Tibial nerve (tissue), 4 donors: Measurements from ENCODE around the gene MEGF8. TPM values are rescaled to one million over a fixed set of nuclear protein-coding genes. Genes with fewer than 3 reads are reported as not detected.
A peak's percentile ranks its signal among the peaks of the same experiment; 100 is the strongest.

Source experiments
- DNase-seq, 2 donors: peaks; one replicate each; pipeline ENCODE4 v3.0.0-alpha.2; 2019; ENCODE audit warnings: low spot score in 2 of 2
- H3K27ac ChIP-seq, 4 donors: fragments of 200-600 bp; sonication (generic) in 3 of 4; one replicate each; pipeline ENCODE4 v1.5.1; 2017 to 2019; ENCODE audit warnings: mild to moderate bottlenecking in 1 of 4
- H3K27me3 ChIP-seq, 2 donors: fragments of 200-600 bp; sonication (generic) in 1 of 2; one replicate each; pipeline versions ENCODE4 v1.5.1 to v1.6.0; 2017 to 2019
- H3K36me3 ChIP-seq, 3 donors: fragments of 200-600 bp; sonication (generic); one replicate each; pipeline ENCODE4 v1.5.1; 2018 to 2019
- H3K4me1 ChIP-seq, 4 donors: fragments of 200-600 bp; sonication (generic) in 3 of 4; one replicate each; pipeline ENCODE4 v1.5.1; 2017 to 2019
- H3K4me3 ChIP-seq, 4 donors: fragments of 200-600 bp; sonication (generic) in 3 of 4; one replicate each; pipeline ENCODE4 v1.5.1; 2017 to 2019; ENCODE audit warnings: mild to moderate bottlenecking in 1 of 4, moderate library complexity in 1 of 4
- H3K9me3 ChIP-seq, 4 donors: fragments of 200-600 bp; sonication (generic) in 3 of 4; one replicate each; pipeline ENCODE4 v1.5.1; 2017 to 2019
- CTCF ChIP-seq, 5 experiments: fragments of 200-600 bp in 3 of 5; fragments of 450-650 bp in 2 of 5; sonication (generic) in 3 of 5; IDR thresholded peaks; one replicate each; pipeline ENCODE4 v1.5.1; 2016 to 2019; ENCODE audit warnings: antibody characterized with exemption in 5 of 5, mild to moderate bottlenecking in 3 of 5, moderate library complexity in 2 of 5
- EP300 ChIP-seq, 2 donors: sonication (generic); formaldehyde crosslinking; IDR thresholded peaks; one replicate each; pipeline ENCODE4 v1.6.1; 2017; ENCODE audit warnings: antibody characterized with exemption in 2 of 2, mild to moderate bottlenecking in 1 of 2
- POLR2A ChIP-seq, 2 donors: fragments of 450-650 bp; IDR thresholded peaks; one replicate each; pipeline ENCODE4 v1.6.1; 2017; ENCODE audit warnings: antibody characterized with exemption in 2 of 2, mild to moderate bottlenecking in 2 of 2, moderate library complexity in 2 of 2
- WGBS, 2 donors: methylation state at CpG; one replicate each; pipeline ENCODE4 v1.1.5; 2018; 5-methylcytosine and 5-hydroxymethylcytosine counted together
- total RNA-seq, 4 donors: library from RNA; depleted of rRNA; stranded (reverse); fragments of >200 nt; gene quantifications; one replicate each; pipeline ENCODE4 v1.1.0, GENCODE V29; 2016

MEGF8 gene
- total RNA-seq, 4 donors from 2014 or later, result 17.9 to 33.3 (median 22.4) TPM

DNA sequence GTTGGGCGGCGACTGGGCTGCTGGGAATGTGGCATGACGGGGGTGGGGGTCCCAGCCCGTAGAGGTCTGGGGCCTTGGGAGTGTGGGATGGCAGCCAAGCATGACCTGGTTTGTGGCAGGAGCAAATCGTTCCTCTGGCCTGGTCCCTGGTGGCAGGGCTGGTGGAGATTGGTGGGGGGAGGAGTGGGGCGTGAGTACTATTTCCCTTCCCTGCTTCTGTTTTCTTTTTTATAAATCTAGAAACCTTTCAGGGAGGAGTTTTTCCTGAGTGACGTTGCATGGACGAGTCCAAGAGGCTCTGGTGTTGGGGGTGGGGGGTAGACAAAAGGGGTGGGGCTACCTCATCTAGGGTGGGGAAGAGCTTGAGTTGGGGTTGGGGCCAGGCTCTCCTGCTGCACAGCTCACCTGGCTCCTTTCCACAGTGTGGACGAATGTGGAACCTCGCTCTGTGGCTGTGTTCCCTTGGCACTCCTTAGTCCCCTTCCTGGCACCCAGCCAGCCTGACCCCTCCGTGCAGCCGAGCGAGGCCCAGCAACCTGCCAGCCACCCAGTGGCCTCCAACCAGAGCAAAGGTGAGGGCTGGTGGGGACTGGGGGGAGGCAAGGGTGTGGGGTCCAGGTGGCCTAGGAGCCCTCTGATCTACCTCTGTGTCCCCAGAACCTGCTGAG is 39.0 kb upstream of the MEGF8 start:
- 15 to 20% methylated on average over 10 to 13 of the region's 13 CpGs for WGBS, 2 donors
- peak overlapping the region; percentile 72 to 96 (median 92) for H3K27ac ChIP-seq
- no peaks in the 10 kb centered on the region for H3K27me3 ChIP-seq
- no peak for DNase-seq
- TF ChIP-seq CTCF (IDR thresholded peaks at IDR 0.05) (no peak), POLR2A (IDR thresholded peaks at IDR 0.05) (peak in 1 of 2 donors; percentile 17), EP300 (IDR thresholded peaks at IDR 0.05) (no peak)
- H3K4me1 ChIP-seq, result peaks cover 3 to 46% (median 40%) of the 10 kb centered on the region in 4 donors
- no peaks in the 10 kb centered on the region for H3K9me3 ChIP-seq
- H3K36me3 ChIP-seq, result peaks cover 0 to 47% (median 26%) of the 10 kb centered on the region in 3 donors
- H3K4me3 ChIP-seq, result peak overlapping the region in 1 of 4 donors; percentile 72

- Histone ChIP-seq H3K27me3 (no peaks in the 10 kb centered on the region), H3K4me3 (no peak overlapping the region), H3K4me1 (peaks cover 3 to 38% (median 33%) of the 10 kb centered on the region in 4 donors), H3K27ac (peak overlapping the region; percentile 72 to 96 (median 92)), H3K36me3 (peaks cover 0 to 55% (median 28%) of the 10 kb centered on the region in 3 donors), H3K9me3 (no peaks in the 10 kb centered on the region)
- TF ChIP-seq POLR2A (IDR thresholded peaks at IDR 0.05) (no peak), CTCF (IDR thresholded peaks at IDR 0.05) (no peak), EP300 (IDR thresholded peaks at IDR 0.05) (no peak)
- 80 to 84% methylated on average over 15 to 30 of the region's 30 CpGs for WGBS, 2 donors
- no peak for DNase-seq
Measured at GRCh38 chr19:42287017-42287826, 38.2 kb upstream of the MEGF8 start.

DNA sequence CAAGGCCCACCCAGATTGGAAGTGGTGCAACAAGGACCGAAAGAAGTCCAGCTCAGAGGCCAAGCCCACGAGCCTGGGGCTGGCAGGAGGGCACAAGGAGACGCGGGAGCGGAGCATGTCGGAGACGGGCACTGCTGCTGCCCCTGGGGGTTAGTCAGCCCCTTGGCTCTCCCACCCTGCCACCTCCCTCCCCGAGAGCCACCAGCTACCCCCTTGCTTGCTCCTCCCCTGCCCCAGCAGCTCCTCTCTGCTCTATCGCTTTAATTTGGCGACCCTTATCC is 37.7 kb upstream of the MEGF8 start:
- Histone ChIP-seq H3K27me3 (no peaks in the 10 kb centered on the region), H3K36me3 (peaks cover 0 to 60% (median 28%) of the 10 kb centered on the region in 3 donors), H3K27ac (no peak overlapping the region), H3K9me3 (no peaks in the 10 kb centered on the region), H3K4me3 (no peak overlapping the region), H3K4me1 (peaks cover 0 to 33% (median 28%) of the 10 kb centered on the region in 4 donors)
- no peak for TF ChIP-seq CTCF (IDR thresholded peaks at IDR 0.05)
- 87 to 88% methylated on average over 10 of the region's 10 CpGs for WGBS, 2 donors
- no peak for DNase-seq

- 69 to 82% methylated on average over 4 of the region's 4 CpGs for WGBS, 2 donors
- Histone ChIP-seq H3K4me3 (no peak overlapping the region), H3K27me3 (no peaks in the 10 kb centered on the region), H3K9me3 (no peaks in the 10 kb centered on the region), H3K36me3 (peaks cover 0 to 66% (median 28%) of the 10 kb centered on the region in 3 donors), H3K27ac (no peak overlapping the region), H3K4me1 (peaks cover 0 to 27% (median 21%) of the 10 kb centered on the region in 4 donors)
- no peak for TF ChIP-seq EP300 (IDR thresholded peaks at IDR 0.05)
- no peak for TF ChIP-seq POLR2A (IDR thresholded peaks at IDR 0.05)
- TF ChIP-seq CTCF (IDR thresholded peaks at IDR 0.05), result no peak
- DNase-seq, result no peak
Measured at GRCh38 chr19:42288387-42288786, 37.0 kb upstream of the MEGF8 start.
